K562 (cell line): ENCODE data around the gene RALB. TPM values are rescaled to one million over a fixed set of nuclear protein-coding genes. Genes with fewer than 3 reads are reported as not detected.

Experiments
- ATAC-seq: fragments of 200-7000 bp; cut with Tn5 transposase; 3 replicates; pipeline ENCODE4 v1.9.1; 2020; ENCODE audit warnings: moderate library complexity
- BruUV-seq: library from RNA; stranded (reverse); fragments of 400-500 nt; replicated peaks from 2 replicates; lab custom pipeline; 2021; lab: Mats Ljungman, UMichigan
- CTCF ChIA-PET: fragments of 300-600 bp; formaldehyde crosslinking; extraction: SDS; loops from one replicate; lab custom pipeline; 2021; ENCODE audit warnings: low intra/inter-chr PET ratio; lab: Yijun Ruan, JAX
- POLR2A ChIA-PET: fragments of 300-600, 350-650 bp; sonication (Branson Sonifier 250); formaldehyde crosslinking; extraction: SDS; loops from one replicate; lab custom pipeline; 2021; ENCODE audit warnings: antibody characterized with exemption, inconsistent platforms; lab: Yijun Ruan, JAX
- DNase-seq, 4 experiments: peaks; one replicate each; pipeline versions ENCODE4 v3.0.0 to v3.0.0-alpha.2; 2011 to 2018; ENCODE audit warnings: low spot score in 3 of 4, mixed read lengths in 3 of 4; ENCODE audit errors: extremely low read depth in 1 of 4
- FAIRE-seq: peaks from 2 replicates; lab custom pipeline; 2011; peaks lifted over from hg19 to GRCh38; lab: Jason Lieb, UNC
- H2AFZ ChIP-seq: 2 replicates; pipeline ENCODE4 v1.6.0; 2011; ENCODE audit warnings: low read depth, low read length, control low read depth, inconsistent platforms
- H3K27ac ChIP-seq: fragments of 200-600 bp; 3 replicates; pipeline ENCODE4 v1.8.0; 2011; ENCODE audit warnings: low read depth, mild to moderate bottlenecking, control low read depth, inconsistent platforms, low read length, moderate library complexity, mixed read lengths; ENCODE audit errors: extremely low read depth
- H3K27me3 ChIP-seq, 2 experiments: fragments of 300-600 bp in 1 of 2; 2 replicates in 1 of 2; 3 replicates in 1 of 2; pipeline versions ENCODE4 v1.6.0 to v1.8.0; 2011; ENCODE audit warnings: inconsistent platforms in 2 of 2, low read length in 2 of 2, mild to moderate bottlenecking in 1 of 2, mixed read lengths in 1 of 2, moderate library complexity in 1 of 2; ENCODE audit not compliant: control insufficient read depth in 2 of 2, insufficient read depth in 2 of 2
- H3K36me3 ChIP-seq: fragments of 300-600 bp; 3 replicates; pipeline ENCODE4 v1.8.0; 2011; ENCODE audit warnings: mild to moderate bottlenecking, low read length, inconsistent platforms; ENCODE audit not compliant: control insufficient read depth, insufficient read depth
- H3K4me1 ChIP-seq, 2 experiments: fragments of 200-600 bp in 1 of 2; replicated peaks in 1 of 2; 2 replicates in 1 of 2; 3 replicates in 1 of 2; pipeline versions ENCODE4 v1.5.1 to v1.8.0; 2011; ENCODE audit warnings: inconsistent platforms in 2 of 2, low read length in 2 of 2, mild to moderate bottlenecking in 1 of 2, mixed read lengths in 1 of 2, moderate library complexity in 1 of 2; ENCODE audit not compliant: control insufficient read depth in 2 of 2, insufficient read depth in 2 of 2
- H3K4me2 ChIP-seq: 2 replicates; pipeline ENCODE4 v1.6.1; 2011; ENCODE audit warnings: low read length, control low read depth, inconsistent platforms, mixed read lengths; ENCODE audit not compliant: insufficient read depth
- H3K4me3 ChIP-seq: fragments of 200-600 bp; sonication (generic), shearing (Covaris generic); 2 replicates; pipeline ENCODE4 v1.5.1; 2016; ENCODE audit warnings: control low read depth, inconsistent platforms
- H3K79me2 ChIP-seq: fragments of 200-600 bp; 3 replicates; pipeline ENCODE4 v1.8.0; 2011; ENCODE audit warnings: low read length, inconsistent platforms; ENCODE audit not compliant: control insufficient read depth, insufficient read depth
- H3K9ac ChIP-seq, 2 experiments: 2 replicates each; pipeline versions ENCODE4 v1.6.0 to v1.6.1; 2011; ENCODE audit warnings: low read depth in 2 of 2, low read length in 2 of 2, control low read depth in 1 of 2, inconsistent platforms in 1 of 2, mild to moderate bottlenecking in 1 of 2, mixed read lengths in 1 of 2; ENCODE audit not compliant: insufficient read depth in 1 of 2
- H3K9me1 ChIP-seq: one replicate; pipeline ENCODE4 v1.6.0; 2011; ENCODE audit warnings: inconsistent platforms, mild to moderate bottlenecking, low read length, moderate library complexity; ENCODE audit not compliant: control insufficient read depth, insufficient read depth
- H3K9me3 ChIP-seq: replicated peaks from 2 replicates; pipeline ENCODE4 v1.5.1; 2011; ENCODE audit warnings: low read depth, low read length, inconsistent platforms; ENCODE audit not compliant: control insufficient read depth, insufficient read depth
- H4K20me1 ChIP-seq: replicated peaks from 2 replicates; pipeline ENCODE4 v1.6.1; 2011; ENCODE audit warnings: low read length, inconsistent platforms, mixed read lengths; ENCODE audit not compliant: control insufficient read depth, insufficient read depth
- ELF1 ChIP-seq: fragments of 200-800 bp; sonication (Bioruptor generic); IDR thresholded peaks from 2 replicates; pipeline ENCODE4 v1.6.1; 2016; ENCODE audit warnings: missing genetic modification characterization, missing compliant biosample characterization
- ELF4 ChIP-seq: fragments of 450-650 bp; formaldehyde crosslinking; IDR thresholded peaks from 2 replicates; pipeline ENCODE4 v1.4.0; 2022; ENCODE audit warnings: missing genetic modification characterization
- FOXJ2 ChIP-seq: fragments of 200-800 bp; sonication (Bioruptor generic); IDR thresholded peaks from 2 replicates; pipeline ENCODE4 v1.6.1; 2016; ENCODE audit warnings: missing genetic modification characterization, missing compliant biosample characterization
- GTF2A2 ChIP-seq: IDR thresholded peaks from 2 replicates; pipeline ENCODE4 v1.6.1; 2016; ENCODE audit warnings: mild to moderate bottlenecking, missing genetic modification characterization, missing compliant biosample characterization
- HDAC1 ChIP-seq, 2 experiments: fragments of 450-650 bp; IDR thresholded peaks; 2 replicates each; pipeline ENCODE4 v1.6.1; 2016 to 2017; ENCODE audit warnings: inconsistent platforms in 1 of 2, mild to moderate bottlenecking in 1 of 2, moderate library complexity in 1 of 2
- MECOM ChIP-seq: fragments of 250-450 bp; sonication (Bioruptor Pico); IDR thresholded peaks from 2 replicates; pipeline ENCODE4 v1.8.0; 2022; ENCODE audit warnings: inconsistent platforms
- MEIS2 ChIP-seq: fragments of 450-650 bp; IDR thresholded peaks from 2 replicates; pipeline ENCODE4 v1.6.1; 2014; ENCODE audit warnings: mild to moderate bottlenecking; ENCODE audit not compliant: partially characterized antibody
- OTX1 ChIP-seq: fragments of 450-650 bp; formaldehyde crosslinking; IDR thresholded peaks from 2 replicates; pipeline ENCODE4 v1.4.0; 2022; ENCODE audit warnings: mild to moderate bottlenecking
- RCOR1 ChIP-seq, 2 experiments: IDR thresholded peaks; 2 replicates each; pipeline ENCODE4 v1.6.1; 2012; ENCODE audit warnings: low read depth in 2 of 2, low read length in 2 of 2, borderline replicate concordance in 1 of 2, improper control_type of control experiment in 1 of 2
- RNF2 ChIP-seq: sonication (generic); IDR thresholded peaks from 2 replicates; pipeline ENCODE4 v1.6.1; 2016
- SUPT5H ChIP-seq: fragments of 450-650 bp; IDR thresholded peaks from 2 replicates; pipeline ENCODE4 v1.6.1; 2016
- TGIF2 ChIP-seq: sonication (generic); formaldehyde crosslinking; IDR thresholded peaks from 2 replicates; pipeline ENCODE4 v1.8.1; 2022; ENCODE audit warnings: mild to moderate bottlenecking, missing genetic modification reagents, moderate library complexity
- ZNF583 ChIP-seq: fragments of 250-450 bp; sonication (Bioruptor Pico); IDR thresholded peaks from 2 replicates; pipeline ENCODE4 v1.4.0; 2020
- ZNF764 ChIP-seq: fragments of 250-450 bp; sonication (Bioruptor Pico); IDR thresholded peaks from 2 replicates; pipeline ENCODE4 v1.4.0; 2020; ENCODE audit warnings: low read depth, mild to moderate bottlenecking, moderate library complexity
- WGBS: fragments of 100-300 bp; shearing (Covaris generic); methylation state at CpG from one replicate; pipeline ENCODE4 v1.1.6; 2016; ENCODE audit warnings: low coverage, mixed read lengths; ENCODE audit not compliant: insufficient coverage; ENCODE audit errors: missing lambda C conversion rate; 5-methylcytosine and 5-hydroxymethylcytosine counted together
- in situ Hi-C: fragments of 300-500 bp; cut with MboI; formaldehyde crosslinking; loops from 4 replicates; pipeline ENCODE4 v1.15.0; 2018; ENCODE audit warnings: inconsistent platforms, mixed read lengths
- intact Hi-C: fragments of 100-400 bp; cut with micrococcal nuclease; formaldehyde crosslinking; loops from 2 replicates; pipeline ENCODE4 v1.14.2; 2022
- polyA plus RNA-seq, 8 experiments: library from polyadenylated mRNA; depleted of rRNA in 4 of 8; stranded (reverse) in 5 of 8; unstranded in 3 of 8; fragments of >200 nt; fragmentation: Nextera tagmentation in 2 of 8; fragmentation: Illumina TruSeq in 1 of 8; extraction: Ambion mirVana in 2 of 8; extraction: Trizol in 1 of 8; gene quantifications; 2 replicates each; pipeline versions ENCODE4 v1.2.1 to v1.2.3, GENCODE V29; 2011 to 2014; ENCODE audit warnings: inconsistent platforms in 1 of 8, missing spikeins in 1 of 8
- total RNA-seq, 7 experiments: library from RNA; depleted of rRNA in 6 of 7; stranded (reverse); fragments of >200 nt in 6 of 7; fragmentation: Illumina TruSeq in 2 of 7; extraction: Trizol in 2 of 7; gene quantifications; 2 replicates each; pipeline versions ENCODE4 v1.2.1 to v1.2.3, GENCODE V29; 2011 to 2021; ENCODE audit warnings: low replicate concordance in 1 of 7
- TF ChIP-seq, protein P1 (sequence below): fragments of 450-650 bp; IDR thresholded peaks from 2 replicates; pipeline ENCODE4 v1.6.1; 2016; ENCODE audit warnings: antibody characterized with exemption
- TF ChIP-seq, protein P2 (sequence below): sonication (generic); formaldehyde crosslinking; IDR thresholded peaks from 2 replicates; pipeline ENCODE4 v1.8.0; 2023; ENCODE audit warnings: mild to moderate bottlenecking, missing genetic modification reagents
- TF ChIP-seq, protein P3 (sequence below): sonication (generic); formaldehyde crosslinking; IDR thresholded peaks from 2 replicates; pipeline ENCODE4 v1.9.0; 2022; ENCODE audit warnings: mild to moderate bottlenecking, missing genetic modification reagents
- TF ChIP-seq, protein P4 (sequence below): fragments of 450-650 bp; formaldehyde crosslinking; conservative IDR thresholded peaks from 2 replicates; pipeline ENCODE4 v1.4.0; 2022; ENCODE audit warnings: mild to moderate bottlenecking, missing genetic modification characterization

RALB gene
- total and polyA plus RNA-seq, 9 of the 15 experiments (the other 6 are each of a cell fraction or from before 2014, with no cell fraction given), result 14.8 to 65.6 (median 38.4) TPM

DNA sequence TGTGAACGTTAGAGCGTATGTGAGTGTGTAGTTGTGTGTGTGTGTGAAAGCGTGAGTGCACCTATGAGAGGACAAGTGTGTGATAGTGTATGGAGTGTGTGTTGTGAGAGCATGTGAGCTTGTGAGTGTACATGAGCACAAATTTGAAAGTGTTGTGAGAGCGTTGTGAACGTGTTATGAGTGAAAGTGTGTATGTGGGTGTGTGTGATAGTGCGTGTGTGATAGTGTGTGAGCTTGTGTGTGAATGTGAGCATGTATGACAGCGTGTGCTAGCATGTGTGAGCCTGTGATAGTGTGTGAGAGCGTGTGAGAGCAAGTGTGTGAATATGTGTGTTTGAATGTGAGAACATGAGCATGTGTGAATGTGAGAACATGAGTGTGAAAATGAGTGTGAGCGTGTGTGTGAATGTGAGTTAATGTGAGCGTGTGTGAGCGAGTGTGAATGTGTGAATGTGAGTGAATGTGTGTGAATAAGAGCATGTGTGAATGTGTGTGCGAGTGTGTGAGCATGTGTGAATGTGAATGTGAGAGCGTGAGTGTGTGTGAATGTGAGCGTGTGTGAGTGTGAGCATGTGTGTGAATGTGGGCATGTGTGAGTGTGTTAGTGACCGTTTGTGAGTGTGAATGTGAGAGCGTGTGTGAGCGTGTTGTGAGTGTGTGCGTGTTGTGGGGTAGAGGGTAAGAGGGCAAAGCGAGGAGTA, 25.0 kb downstream of the RALB start:
- no peak for DNase-seq
- ChIA-PET POLR2A (interaction anchor here (1.0 kb wide), 1 partner anchor 20 kb away, joined by 3 read pairs; no protein-coding TSS in a partner anchor), CTCF (no interaction called here)
- Histone ChIP-seq H4K20me1 (no peaks in the 10 kb centered on the region), H3K36me3 (peaks cover 24% of the 10 kb centered on the region; the same call in 2 of the 3 replicates), H3K27me3 (no peaks in the 10 kb centered on the region), H3K9ac (no peak overlapping the region), H2AFZ (no peak overlapping the region), H3K79me2 (peaks cover 30% of the 10 kb centered on the region), H3K27ac (no peak overlapping the region), H3K9me1 (no peaks in the 10 kb centered on the region), H3K4me3 (no peak overlapping the region), H3K4me2 (no peak overlapping the region), H3K4me1 (peaks cover 0 to 7% of the 10 kb centered on the region in 2 experiments; a peak in 2 of 5 replicates), H3K9me3 (peaks cover 15% of the 10 kb centered on the region; the same call in 1 of the 2 replicates)
- in situ Hi-C loops, result no loop called here
- no peak for ATAC-seq
- TF ChIP-seq GTF2A2 (tag) (no peak), ELF1 (tag) (no peak), OTX1 (0 out of 2 replicates have a peak, but pooled peaks have one; percentile 11), MECOM (CRISPR knock-in tag) (no peak), RCOR1 (IDR thresholded peaks at IDR 0.05; ENCODE audit: borderline replicate concordance in 1 of 2, low read depth in 2 of 2, low read length in 2 of 2) (no peak), ZNF583 (CRISPR knock-in tag) (no peak), FOXJ2 (tag) (no peak), ZNF764 (CRISPR knock-in tag) (no peak), TGIF2 (CRISPR knock-in tag) (no peak), HDAC1 (IDR thresholded peaks at IDR 0.05) (0 out of 4 replicates have a peak, but pooled peaks of 1 of the 2 experiments have one; percentile 27), SUPT5H (0 out of 2 replicates have a peak, but pooled peaks have one; percentile 21), ELF4 (0 out of 2 replicates have a peak, but pooled peaks have one; percentile 41), RNF2 (no peak), MEIS2 (no peak)
- TF ChIP-seq, protein P1, sequence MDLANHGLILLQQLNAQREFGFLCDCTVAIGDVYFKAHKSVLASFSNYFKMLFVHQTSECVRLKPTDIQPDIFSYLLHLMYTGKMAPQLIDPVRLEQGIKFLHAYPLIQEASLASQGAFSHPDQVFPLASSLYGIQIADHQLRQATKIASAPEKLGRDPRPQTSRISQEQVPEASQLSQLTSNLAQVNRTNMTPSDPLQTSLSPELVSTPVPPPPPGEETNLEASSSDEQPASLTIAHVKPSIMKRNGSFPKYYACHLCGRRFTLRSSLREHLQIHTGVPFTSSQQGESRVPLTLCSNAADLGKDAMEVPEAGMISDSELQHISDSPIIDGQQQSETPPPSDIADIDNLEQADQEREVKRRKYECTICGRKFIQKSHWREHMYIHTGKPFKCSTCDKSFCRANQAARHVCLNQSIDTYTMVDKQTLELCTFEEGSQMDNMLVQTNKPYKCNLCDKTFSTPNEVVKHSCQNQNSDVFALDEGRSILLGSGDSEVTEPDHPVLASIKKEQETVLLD, result no peak
- TF ChIP-seq, protein P2, sequence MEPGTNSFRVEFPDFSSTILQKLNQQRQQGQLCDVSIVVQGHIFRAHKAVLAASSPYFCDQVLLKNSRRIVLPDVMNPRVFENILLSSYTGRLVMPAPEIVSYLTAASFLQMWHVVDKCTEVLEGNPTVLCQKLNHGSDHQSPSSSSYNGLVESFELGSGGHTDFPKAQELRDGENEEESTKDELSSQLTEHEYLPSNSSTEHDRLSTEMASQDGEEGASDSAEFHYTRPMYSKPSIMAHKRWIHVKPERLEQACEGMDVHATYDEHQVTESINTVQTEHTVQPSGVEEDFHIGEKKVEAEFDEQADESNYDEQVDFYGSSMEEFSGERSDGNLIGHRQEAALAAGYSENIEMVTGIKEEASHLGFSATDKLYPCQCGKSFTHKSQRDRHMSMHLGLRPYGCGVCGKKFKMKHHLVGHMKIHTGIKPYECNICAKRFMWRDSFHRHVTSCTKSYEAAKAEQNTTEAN (CRISPR knock-in tag), result peak; percentile 88; the same call in 1 of the 2 replicates
- TF ChIP-seq, protein P3, sequence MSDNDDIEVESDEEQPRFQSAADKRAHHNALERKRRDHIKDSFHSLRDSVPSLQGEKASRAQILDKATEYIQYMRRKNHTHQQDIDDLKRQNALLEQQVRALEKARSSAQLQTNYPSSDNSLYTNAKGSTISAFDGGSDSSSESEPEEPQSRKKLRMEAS (CRISPR knock-in tag), result 0 out of 2 replicates have a peak, but pooled peaks have one; percentile 14
- TF ChIP-seq, protein P4, sequence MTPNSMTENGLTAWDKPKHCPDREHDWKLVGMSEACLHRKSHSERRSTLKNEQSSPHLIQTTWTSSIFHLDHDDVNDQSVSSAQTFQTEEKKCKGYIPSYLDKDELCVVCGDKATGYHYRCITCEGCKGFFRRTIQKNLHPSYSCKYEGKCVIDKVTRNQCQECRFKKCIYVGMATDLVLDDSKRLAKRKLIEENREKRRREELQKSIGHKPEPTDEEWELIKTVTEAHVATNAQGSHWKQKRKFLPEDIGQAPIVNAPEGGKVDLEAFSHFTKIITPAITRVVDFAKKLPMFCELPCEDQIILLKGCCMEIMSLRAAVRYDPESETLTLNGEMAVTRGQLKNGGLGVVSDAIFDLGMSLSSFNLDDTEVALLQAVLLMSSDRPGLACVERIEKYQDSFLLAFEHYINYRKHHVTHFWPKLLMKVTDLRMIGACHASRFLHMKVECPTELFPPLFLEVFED (CRISPR knock-in tag), result peak; percentile 28; the same call in 1 of the 2 replicates
- intact Hi-C loops, result no loop called here
- BruUV-seq, result no TSS peak
- FAIRE-seq, result no peak
- 88% methylated on average over 17 of the region's 19 CpGs for WGBS
